ENCODE results near the gene LSM7. TPM values are rescaled to one million over a fixed set of nuclear protein-coding genes. Genes with fewer than 3 reads are reported as not detected.

The LSM7 gene
- total RNA-seq, 1 donor from 2014 or later: 76.2 TPM

DNA sequence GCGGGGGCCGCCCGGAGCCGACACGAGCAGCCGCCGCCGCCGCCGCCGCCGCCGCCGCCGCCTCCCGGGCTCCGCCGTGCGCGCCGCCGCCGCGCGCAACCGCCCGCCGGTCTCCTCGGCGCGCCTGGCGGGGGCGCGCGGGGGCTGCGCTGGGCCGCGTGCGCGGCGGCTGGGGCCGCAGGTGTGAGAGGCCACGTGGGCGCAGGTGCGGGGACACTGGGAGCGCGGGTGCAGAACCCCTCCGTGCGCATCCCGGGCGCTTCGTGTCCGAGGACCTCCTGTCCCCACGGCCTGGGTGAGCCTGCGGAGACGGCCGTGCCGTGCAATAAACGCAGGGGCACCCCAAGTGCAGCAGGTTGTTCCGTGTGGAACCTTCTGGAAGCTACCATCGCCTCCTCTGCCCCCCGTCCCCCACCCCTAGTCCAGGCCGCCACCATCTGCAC lies 20.3 kb downstream of the LSM7 start, which contains the start of gene LINGO3:
LINGO3 (minus strand) TSS at position 41 of the 443 bp plus-strand sequence. CDS start 16,378 bp downstream, outside the sequence.
- Mint-ChIP-seq H3K4me1 (ENCODE audit: low read depth) (peaks cover 15% of the 10 kb centered on the region), H3K27ac (ENCODE audit: unreplicated experiment) (no peak within 1 kb of the TSS), H3K9me3 (ENCODE audit: low read depth) (no peaks in the 10 kb centered on the region), H3K36me3 (ENCODE audit: low read depth) (no peaks in the 10 kb centered on the region), H3K4me3 (ENCODE audit: unreplicated experiment) (peak within 1 kb of the TSS; percentile 56), H3K27me3 (ENCODE audit: low read depth) (peaks cover 4% of the 10 kb centered on the region)
- DNase-seq (ENCODE audit: low spot score): no peak
- TF ChIP-seq, protein P1, sequence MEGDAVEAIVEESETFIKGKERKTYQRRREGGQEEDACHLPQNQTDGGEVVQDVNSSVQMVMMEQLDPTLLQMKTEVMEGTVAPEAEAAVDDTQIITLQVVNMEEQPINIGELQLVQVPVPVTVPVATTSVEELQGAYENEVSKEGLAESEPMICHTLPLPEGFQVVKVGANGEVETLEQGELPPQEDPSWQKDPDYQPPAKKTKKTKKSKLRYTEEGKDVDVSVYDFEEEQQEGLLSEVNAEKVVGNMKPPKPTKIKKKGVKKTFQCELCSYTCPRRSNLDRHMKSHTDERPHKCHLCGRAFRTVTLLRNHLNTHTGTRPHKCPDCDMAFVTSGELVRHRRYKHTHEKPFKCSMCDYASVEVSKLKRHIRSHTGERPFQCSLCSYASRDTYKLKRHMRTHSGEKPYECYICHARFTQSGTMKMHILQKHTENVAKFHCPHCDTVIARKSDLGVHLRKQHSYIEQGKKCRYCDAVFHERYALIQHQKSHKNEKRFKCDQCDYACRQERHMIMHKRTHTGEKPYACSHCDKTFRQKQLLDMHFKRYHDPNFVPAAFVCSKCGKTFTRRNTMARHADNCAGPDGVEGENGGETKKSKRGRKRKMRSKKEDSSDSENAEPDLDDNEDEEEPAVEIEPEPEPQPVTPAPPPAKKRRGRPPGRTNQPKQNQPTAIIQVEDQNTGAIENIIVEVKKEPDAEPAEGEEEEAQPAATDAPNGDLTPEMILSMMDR (IDR thresholded peaks at IDR 0.05): no peak

DNA sequence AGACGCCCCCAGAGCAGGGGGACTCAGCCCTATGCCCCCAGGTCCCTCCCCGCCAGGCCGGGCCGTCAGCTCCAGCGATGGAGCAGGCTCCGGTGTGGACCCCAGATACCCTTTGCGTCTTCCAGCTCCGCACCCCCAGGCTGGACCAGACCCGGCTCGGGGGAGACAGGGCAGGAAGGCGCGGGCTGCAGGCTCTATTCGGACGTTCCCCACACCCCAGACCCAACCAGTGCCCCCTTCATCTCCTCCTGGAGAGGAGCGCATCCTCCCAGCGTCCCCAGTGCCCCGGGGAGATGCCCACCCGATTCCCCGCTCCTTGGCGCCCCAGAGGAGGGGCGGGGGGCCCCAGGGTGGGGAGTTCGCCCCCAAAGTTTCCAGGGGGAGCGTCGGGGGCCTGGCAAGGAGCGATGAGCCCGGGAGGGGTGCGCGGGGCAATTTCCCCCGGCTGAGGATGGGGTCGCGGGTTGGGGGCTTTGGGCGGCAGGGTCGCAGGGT lies 20.8 kb downstream of the LSM7 start:
- H3K4me3 Mint-ChIP-seq (ENCODE audit: unreplicated experiment): no peak overlapping the region
- no peaks in the 10 kb centered on the region for H3K36me3 Mint-ChIP-seq (ENCODE audit: low read depth)
- TF ChIP-seq, protein P1 (IDR thresholded peaks at IDR 0.05): no peak
- no peak overlapping the region for H3K27ac Mint-ChIP-seq (ENCODE audit: unreplicated experiment)
- H3K27me3 Mint-ChIP-seq (ENCODE audit: low read depth): peaks cover 6% of the 10 kb centered on the region
- DNase-seq (ENCODE audit: low spot score): no peak
- peaks cover 15% of the 10 kb centered on the region for H3K4me1 Mint-ChIP-seq (ENCODE audit: low read depth)
- no peaks in the 10 kb centered on the region for H3K9me3 Mint-ChIP-seq (ENCODE audit: low read depth)

DNA sequence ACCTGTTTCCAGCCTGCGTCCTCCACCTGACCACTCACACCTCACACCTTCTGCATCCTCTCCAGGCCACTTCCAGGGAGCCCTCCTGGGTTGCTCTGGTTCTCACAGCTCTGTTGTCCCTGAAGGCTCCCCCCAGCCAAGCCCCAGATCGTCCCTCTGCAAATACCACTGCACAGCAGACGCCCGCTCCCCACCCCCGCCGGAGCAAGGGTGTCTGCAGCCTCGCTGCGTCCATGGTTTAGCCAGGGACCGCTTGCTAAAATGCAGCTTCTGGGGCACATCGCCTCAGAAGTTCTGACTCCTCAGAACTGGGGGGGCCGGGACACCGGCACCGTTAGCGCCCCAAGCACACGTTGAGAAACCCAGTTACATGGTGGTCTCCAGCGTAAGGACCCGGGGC lies 21.4 kb downstream of the LSM7 start:
- H3K27me3 Mint-ChIP-seq (ENCODE audit: low read depth): peaks cover 6% of the 10 kb centered on the region
- no peaks in the 10 kb centered on the region for H3K9me3 Mint-ChIP-seq (ENCODE audit: low read depth)
- TF ChIP-seq, protein P1 (IDR thresholded peaks at IDR 0.05): no peak
- H3K36me3 Mint-ChIP-seq (ENCODE audit: low read depth): no peaks in the 10 kb centered on the region
- DNase-seq (ENCODE audit: low spot score): no peak
- H3K4me1 Mint-ChIP-seq (ENCODE audit: low read depth): peaks cover 15% of the 10 kb centered on the region
- H3K4me3 Mint-ChIP-seq (ENCODE audit: unreplicated experiment): peak overlapping the region; percentile 35
- no peak overlapping the region for H3K27ac Mint-ChIP-seq (ENCODE audit: unreplicated experiment)

DNA sequence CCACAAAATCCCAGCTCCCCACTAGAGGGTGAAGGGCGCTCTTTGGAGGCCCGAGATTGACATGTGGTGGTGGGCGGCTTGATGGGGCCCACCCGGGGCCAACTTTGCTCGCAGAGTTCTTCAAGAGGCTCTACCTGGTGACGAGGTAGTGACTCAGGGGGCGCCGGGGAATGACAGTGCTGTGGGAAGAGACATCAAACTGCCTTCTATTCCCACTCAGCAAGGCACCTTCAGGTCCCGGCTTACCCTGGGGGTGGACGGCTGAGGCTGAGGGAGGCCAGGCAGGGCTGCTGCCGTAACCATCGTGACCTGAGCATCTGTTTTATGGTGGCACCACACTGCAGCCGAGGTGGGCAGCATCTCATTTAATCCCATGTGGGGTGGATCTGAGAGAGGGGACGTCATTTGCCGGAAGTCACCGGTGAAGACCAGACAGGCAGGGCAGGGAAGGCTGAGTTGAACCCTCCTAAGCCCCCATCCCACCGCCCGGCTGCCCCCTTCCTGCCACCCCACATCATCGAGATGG lies 22.0 kb downstream of the LSM7 start:
- Mint-ChIP-seq H3K27ac (ENCODE audit: unreplicated experiment) (no peak overlapping the region), H3K4me3 (ENCODE audit: unreplicated experiment) (no peak overlapping the region), H3K27me3 (ENCODE audit: low read depth) (peaks cover 6% of the 10 kb centered on the region), H3K4me1 (ENCODE audit: low read depth) (peaks cover 15% of the 10 kb centered on the region), H3K36me3 (ENCODE audit: low read depth) (no peaks in the 10 kb centered on the region), H3K9me3 (ENCODE audit: low read depth) (no peaks in the 10 kb centered on the region)
- DNase-seq (ENCODE audit: low spot score): no peak
- TF ChIP-seq, protein P1 (IDR thresholded peaks at IDR 0.05): no peak

DNA sequence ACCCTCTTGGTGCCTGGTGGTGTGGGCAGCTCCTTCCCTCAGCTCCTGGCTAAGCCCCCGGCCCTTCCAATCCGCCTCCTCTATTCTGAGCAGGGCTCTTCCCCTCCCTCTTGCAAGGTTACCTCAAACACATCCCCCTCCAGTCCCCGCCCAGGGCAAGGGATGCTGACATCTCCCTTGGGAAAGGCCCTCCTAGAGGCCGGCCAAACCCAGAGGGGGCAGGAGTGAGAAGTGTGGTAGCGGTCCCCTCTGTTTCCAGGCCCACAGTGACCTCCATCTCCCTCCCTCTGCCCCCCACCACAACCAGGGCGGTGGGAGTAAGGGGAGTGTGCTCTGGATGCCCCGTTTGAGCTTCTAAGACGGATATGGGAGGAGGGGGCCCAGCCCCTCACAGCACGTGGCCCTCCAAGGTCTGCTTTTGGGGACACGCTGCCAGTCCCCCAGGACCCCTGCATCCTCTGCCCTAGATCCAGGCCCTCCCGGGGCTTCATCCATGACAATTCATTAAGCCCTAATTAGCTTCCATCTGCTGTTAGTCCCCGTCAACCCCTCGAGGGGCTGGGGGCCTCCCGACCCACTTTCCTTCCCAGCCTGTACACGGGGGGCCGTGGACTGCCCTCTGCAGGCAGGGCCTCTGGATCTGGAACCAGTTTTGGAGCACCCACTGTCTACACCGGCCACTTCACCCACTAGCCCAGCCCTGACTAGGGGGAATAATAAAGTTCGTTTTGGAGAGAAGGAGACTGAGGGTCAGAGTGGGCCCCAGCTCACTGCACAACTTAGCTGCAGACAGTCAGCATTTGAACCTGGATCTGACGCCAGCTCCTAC lies 22.7 kb downstream of the LSM7 start:
- no peak for DNase-seq (ENCODE audit: low spot score)
- Mint-ChIP-seq H3K9me3 (ENCODE audit: low read depth) (no peaks in the 10 kb centered on the region), H3K27ac (ENCODE audit: unreplicated experiment) (no peak overlapping the region), H3K4me1 (ENCODE audit: low read depth) (peaks cover 15% of the 10 kb centered on the region), H3K36me3 (ENCODE audit: low read depth) (no peaks in the 10 kb centered on the region), H3K4me3 (ENCODE audit: unreplicated experiment) (no peak overlapping the region), H3K27me3 (ENCODE audit: low read depth) (peaks cover 6% of the 10 kb centered on the region)
- TF ChIP-seq, protein P1 (IDR thresholded peaks at IDR 0.05): no peak

Measured in chondrocyte (in vitro differentiated cells).